CD4-positive, alpha-beta T cell treated with Interleukin-17A for 1 hour (primary cell): ENCODE measurements around the gene PRR11.
"Not testable (repeated sequence)": the region's sequence is repeated elsewhere in the genome, so short reads cannot be mapped to it uniquely, and the experiment has no call there.

Experiments
- DNase-seq: peaks from one replicate; pipeline ENCODE4 v3.0.0-alpha.2; 2020

Gene PRR11

GRCh38 chr17:59155439-59156177, at the start of gene PRR11:
PRR11 (plus strand) TSS chr17:59155746; CDS start chr17:59169753, 14,007 bp downstream.
- peak; percentile 99 for DNase-seq

- peak; percentile 82 for DNase-seq
These were observed 49.6 kb upstream of the PRR11 start for GRCh38 chr17:59105852-59106462.

DNA sequence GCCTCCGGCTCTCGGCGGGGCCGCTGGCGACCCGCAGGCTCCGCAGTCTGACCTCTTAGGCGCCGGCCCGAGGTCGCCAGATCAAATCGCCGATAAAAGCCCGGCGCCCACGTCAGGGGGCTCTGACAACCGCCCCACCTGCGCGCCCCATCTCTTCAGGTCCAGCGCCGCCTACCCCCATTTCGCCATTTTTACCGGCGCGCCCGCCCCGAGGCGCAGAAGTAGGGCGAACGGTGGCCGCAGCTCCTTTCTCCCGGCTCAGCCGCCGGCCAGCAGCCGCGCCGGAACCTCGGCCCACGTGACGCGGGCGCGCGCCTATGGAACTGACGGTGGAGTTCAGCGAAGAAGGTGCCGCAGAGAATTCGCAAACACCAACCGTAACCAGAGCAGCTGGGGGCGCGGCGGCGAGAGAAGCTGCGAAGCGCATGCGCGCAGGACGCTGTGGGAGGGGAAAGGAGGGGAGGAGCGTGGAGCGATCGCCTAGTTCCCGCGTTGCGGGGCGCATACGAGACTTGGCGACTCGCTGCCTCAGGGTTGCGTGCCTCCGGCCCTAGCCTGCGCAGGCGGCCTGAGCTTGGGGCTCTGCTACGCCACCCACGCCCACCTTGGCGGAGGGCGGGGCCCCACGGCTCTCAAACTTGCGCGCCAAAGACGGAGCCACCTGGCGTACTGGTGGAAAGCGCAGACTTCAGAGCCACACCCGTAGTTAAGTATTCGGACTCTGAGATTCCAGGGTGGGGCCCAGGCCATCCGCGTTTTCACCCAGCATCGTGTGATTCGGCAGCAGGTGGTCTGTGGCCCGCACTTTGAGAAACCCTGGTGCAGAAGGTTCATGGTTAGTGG, 48.9 kb upstream of the PRR11 start, which contains the start of gene TRIM37:
Gene TRIM37, minus strand, starts transcription at position 418 of the 843 bp plus-strand sequence. CDS start 419 bp downstream, outside the sequence.
- DNase-seq = peak; percentile 99

DNA sequence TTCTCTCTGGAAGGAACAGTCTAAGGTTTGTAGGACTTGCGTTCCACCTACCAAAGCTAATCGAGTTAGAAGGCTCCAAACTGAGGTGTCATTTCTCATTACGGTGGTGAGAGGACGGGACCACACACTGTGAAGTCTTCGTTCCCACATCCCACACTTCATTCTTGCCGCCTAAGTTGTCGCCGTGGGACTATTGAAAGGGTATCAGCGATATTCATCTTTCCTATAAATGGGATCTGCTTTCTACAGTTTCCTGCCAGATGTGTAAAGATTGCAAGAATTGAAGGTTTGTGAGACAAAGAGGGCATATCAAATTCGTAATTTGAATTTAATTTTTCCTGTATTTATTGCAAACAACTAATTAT, 48.3 kb upstream of the PRR11 start:
- DNase-seq = no peak

DNA sequence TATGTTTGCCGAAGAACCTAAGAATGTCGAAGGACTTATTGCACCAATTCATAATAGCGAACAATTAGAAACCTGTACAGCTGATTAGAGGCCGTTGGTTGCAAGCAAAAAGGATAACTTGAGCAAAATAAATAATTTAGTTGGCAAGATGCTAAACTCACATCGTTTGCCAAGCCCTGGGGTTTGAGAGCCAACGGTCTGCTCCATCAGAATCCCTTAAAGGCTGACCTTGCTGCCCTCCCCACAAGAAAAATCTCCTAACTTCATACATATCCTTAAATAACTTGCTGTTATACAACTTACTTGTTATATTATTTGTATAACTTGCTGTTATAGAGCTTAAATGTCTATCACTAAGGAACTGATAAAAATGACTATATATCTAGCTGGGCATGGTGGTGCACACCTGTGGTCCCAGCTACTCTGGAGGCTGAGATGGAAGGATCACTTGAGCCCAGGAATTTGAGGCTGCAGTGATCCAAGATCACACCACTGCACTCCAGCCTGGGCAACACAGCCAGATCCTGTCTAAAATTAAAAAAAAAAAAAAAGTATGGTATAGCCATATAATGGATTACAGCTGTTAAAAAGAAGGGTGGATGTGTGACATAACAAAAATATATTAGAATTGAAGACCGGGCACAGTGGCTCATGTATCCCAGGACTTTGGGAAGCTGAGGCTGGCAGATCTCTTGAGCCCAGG, 47.0 kb upstream of the PRR11 start:
- no peak for DNase-seq

DNA sequence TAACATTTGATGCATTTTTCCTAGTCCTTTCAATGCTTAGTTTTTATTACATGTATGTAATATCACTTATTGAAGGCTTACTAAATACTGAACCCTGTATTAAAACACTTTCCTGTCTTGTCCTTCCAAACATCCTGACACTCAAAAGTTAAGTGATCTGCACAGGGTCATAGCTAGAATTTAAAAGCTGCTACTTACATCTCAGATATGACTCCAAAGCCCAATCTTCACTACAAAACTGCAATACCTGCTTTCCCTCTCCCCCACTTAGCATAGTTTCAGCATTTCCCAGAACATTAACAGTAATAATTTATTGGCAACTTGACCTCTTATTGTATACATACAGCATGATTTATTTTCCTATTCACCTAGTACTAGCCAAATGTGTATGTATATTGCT, 44.6 kb upstream of the PRR11 start:
- DNase-seq = no peak

GRCh38 chr17:59111539-59111938, 44.0 kb upstream of the PRR11 start:
- DNase-seq = no peak

GRCh38 chr17:59115474-59115873, 40.1 kb upstream of the PRR11 start:
- no peak for DNase-seq

- DNase-seq = no peak
These were observed 33.6 kb upstream of the PRR11 start for GRCh38 chr17:59121901-59122480.

GRCh38 chr17:59124665-59125064, 30.9 kb upstream of the PRR11 start:
- no peak for DNase-seq

- no peak for DNase-seq
These were observed 28.6 kb upstream of the PRR11 start for GRCh38 chr17:59126809-59127417.

DNA sequence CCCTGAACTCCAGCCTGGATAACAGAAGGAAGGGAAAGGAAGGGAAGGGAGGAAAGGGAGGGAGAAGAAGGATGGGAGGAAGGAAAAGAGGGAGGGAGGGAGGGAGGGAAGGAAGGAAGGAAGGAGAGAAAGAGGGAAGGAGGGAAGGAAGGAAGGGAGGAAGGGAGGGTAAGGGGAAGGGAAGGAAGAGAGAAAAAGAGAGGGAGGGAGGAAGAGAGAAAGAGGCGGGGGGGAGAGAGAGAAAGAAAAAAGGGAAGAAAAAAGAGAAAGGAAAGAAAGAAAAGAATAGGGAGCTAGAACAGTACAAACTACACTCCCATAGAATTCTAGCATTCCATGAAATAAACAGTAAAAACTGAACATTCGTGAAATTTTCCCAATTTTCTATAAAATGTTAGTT, 25.7 kb upstream of the PRR11 start:
- no peak for DNase-seq

DNA sequence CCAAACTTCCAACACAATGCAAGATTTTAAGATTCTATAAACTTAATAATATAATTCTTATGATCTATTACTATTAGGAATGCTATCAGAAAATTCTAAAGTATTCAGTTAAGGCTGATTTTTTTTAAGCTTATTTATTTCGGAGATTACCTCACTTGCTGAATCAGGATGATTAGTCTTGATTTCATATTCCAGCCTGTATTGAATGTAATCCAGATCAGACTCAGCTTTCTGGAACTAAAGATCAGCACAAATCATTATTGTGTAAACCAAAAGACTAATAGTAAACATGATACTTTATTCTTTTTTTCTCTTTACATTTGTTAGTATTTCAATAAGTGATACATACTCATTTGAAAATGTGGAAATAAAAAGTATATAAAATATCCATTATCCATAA, 24.4 kb upstream of the PRR11 start:
- no peak for DNase-seq

- not testable (repeated sequence) for DNase-seq
These were observed 17.2 kb upstream of the PRR11 start for GRCh38 chr17:59138339-59138738.

DNA sequence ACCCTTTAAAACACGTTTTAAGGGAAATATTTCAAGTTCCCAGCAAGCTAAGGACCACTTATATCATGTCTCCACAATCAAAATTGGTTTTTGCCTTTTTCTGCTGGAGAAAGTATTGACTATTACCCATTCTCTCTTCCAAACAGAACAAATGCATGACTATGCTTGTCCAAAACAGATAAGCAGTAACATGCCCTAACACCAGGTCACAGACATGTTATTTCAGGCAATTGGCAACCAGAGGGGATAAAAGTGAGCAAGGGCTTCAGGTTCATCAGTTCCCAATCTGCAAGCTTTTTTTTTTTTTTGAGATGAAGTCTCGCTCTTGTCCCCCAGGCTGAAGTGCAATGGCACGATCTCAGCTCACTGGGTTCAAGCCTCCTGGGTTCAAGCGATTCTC, 15.6 kb upstream of the PRR11 start:
- DNase-seq = no peak

GRCh38 chr17:59141860-59142259, 13.7 kb upstream of the PRR11 start:
- DNase-seq = no peak

DNA sequence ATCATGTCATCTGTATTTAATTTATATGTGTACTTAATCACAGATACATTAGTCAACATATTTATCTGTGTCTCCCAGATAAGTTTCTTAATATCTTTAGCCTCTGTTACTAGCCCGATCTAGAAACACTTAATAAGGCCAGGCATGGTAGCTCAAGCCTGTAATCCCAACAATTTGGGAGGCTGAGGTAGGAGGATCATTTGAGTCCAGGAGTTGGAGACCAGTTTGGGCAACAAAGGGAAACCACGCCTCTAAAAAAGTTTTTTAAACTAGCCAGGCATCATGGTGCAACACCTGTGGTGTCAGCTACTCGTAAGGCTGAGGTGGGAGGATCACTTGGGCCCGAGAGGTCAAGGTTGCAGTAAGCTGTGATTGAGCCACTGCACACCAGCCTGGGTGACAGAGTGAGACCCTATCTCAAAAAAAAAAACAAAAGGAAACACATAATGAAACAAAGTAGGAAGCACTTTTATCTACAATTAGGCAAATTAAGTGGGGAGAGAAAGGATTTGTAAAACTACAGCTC, 9.9 kb upstream of the PRR11 start:
- no peak for DNase-seq

GRCh38 chr17:59149051-59149450, 6.5 kb upstream of the PRR11 start:
- DNase-seq = no peak

DNA sequence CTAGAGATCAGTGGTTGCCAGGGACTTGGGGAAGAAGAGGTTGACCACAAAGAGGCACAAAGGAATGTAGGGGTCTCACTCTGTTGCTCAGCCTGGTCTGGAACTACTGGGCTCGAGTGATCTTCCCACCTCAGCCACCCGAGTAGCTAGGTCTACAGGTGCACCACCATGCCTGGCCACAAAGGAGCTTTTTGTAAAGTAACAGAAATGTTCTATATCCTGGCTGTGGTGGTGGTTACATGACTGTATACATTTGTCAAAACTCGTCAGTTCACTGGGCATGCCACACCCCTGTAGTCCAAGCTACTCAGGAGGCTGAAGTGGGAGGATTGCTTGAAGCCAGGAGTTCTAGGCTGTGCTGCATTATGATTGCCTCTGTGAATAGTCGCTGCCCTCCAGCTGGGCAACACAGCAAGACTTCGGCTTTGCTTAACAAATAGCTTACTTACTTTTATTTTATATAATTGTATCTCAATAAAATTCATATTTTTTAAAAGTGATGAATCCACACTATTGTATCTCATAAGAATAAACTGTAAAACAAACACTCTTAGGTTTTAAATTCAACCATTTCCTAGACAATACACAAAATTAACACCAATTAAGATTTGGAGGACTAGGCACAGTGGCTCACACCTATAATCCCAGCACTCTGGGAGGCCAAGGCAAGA, 5.6 kb upstream of the PRR11 start:
- no peak for DNase-seq

DNA sequence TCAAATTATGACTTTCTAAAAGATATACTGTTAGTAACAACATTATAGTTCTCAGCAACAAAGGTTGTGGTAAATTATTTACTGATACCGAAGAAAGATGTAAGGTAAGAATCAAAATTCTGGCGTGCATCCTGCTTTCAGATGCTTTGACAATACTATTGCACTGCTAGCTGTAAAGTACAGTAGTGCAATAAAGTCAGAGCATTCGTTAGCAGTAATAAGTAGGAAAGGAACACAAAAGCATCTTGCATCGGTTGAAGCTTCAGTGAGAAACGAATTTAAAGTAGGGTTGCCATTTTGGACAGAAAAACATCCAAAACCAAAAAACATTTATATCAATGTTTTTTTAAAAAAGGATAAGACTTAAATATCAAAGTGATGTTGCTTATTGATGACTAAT, 4.5 kb upstream of the PRR11 start:
- no peak for DNase-seq

GRCh38 chr17:59151591-59151990, 4.0 kb upstream of the PRR11 start:
- no peak for DNase-seq
